Peyer's patch (tissue), 4 donors: ENCODE data around the gene CD209. TPM values are rescaled to one million over a fixed set of nuclear protein-coding genes. Genes with fewer than 3 reads are reported as not detected.

Experiments
- DNase-seq, 3 donors: peaks; one replicate each; pipeline ENCODE4 v3.0.0-alpha.2; 2017 to 2019
- H3K27ac ChIP-seq, 4 donors: fragments of 200-600 bp; sonication (generic); one replicate each; pipeline ENCODE4 v1.5.1; 2016 to 2019
- H3K27me3 ChIP-seq, 2 donors: fragments of 200-600 bp; sonication (generic); one replicate each; pipeline ENCODE4 v1.5.1; 2019
- H3K36me3 ChIP-seq, 3 donors: fragments of 200-600 bp; sonication (generic); one replicate each; pipeline ENCODE4 v1.5.1; 2016 to 2019
- H3K4me1 ChIP-seq, 4 donors: fragments of 200-600 bp; sonication (generic); one replicate each; pipeline ENCODE4 v1.5.1; 2016 to 2019
- H3K4me3 ChIP-seq, 4 donors: fragments of 200-600 bp; sonication (generic); 1 replicate in 3 of 4; 2 replicates in 1 of 4; pipeline ENCODE4 v1.5.1; 2016 to 2019; ENCODE audit warnings: mild to moderate bottlenecking in 1 of 4
- H3K9me3 ChIP-seq, 4 donors: fragments of 200-600 bp; sonication (generic); one replicate each; pipeline ENCODE4 v1.5.1; 2016 to 2019; ENCODE audit warnings: mild to moderate bottlenecking in 1 of 4
- CTCF ChIP-seq, 6 experiments: fragments of 450-650 bp in 4 of 6; fragments of 200-600 bp in 2 of 6; sonication (generic) in 1 of 6; IDR thresholded peaks; one replicate each; pipeline ENCODE4 v1.5.1; 2017 to 2019; ENCODE audit warnings: antibody characterized with exemption in 6 of 6, mild to moderate bottlenecking in 3 of 6, moderate library complexity in 1 of 6
- POLR2A ChIP-seq, 2 donors: fragments of 450-650 bp; IDR thresholded peaks; one replicate each; pipeline ENCODE4 v1.5.1; 2017; ENCODE audit warnings: antibody characterized with exemption in 2 of 2, mild to moderate bottlenecking in 2 of 2, moderate library complexity in 2 of 2
- total RNA-seq, 4 donors: library from RNA; depleted of rRNA; stranded (reverse); fragments of >200 nt; gene quantifications; one replicate each; pipeline ENCODE4 v1.1.0, GENCODE V29; 2016

Gene CD209
- total RNA-seq, 4 donors from 2014 or later: 1.6 to 31.4 (median 5.2) TPM

- DNase-seq: no peak
- no peak overlapping the region for H3K27ac ChIP-seq
- H3K36me3 ChIP-seq: no peaks in the 10 kb centered on the region
- peaks cover 0 to 27% of the 10 kb centered on the region in 2 donors for H3K27me3 ChIP-seq
- H3K4me3 ChIP-seq: no peak overlapping the region
- peaks cover 0 to 21% (median 8%) of the 10 kb centered on the region in 4 donors for H3K4me1 ChIP-seq
- H3K9me3 ChIP-seq: peaks cover 0 to 3% (median 0%) of the 10 kb centered on the region in 4 donors
- TF ChIP-seq CTCF (IDR thresholded peaks at IDR 0.05): no peak
- no peak for TF ChIP-seq POLR2A (IDR thresholded peaks at IDR 0.05)
Measured at GRCh38 chr19:7784856-7785255, 37.5 kb upstream of the CD209 start.

- Histone ChIP-seq H3K27ac (no peak overlapping the region), H3K27me3 (peaks cover 0 to 19% of the 10 kb centered on the region in 2 donors), H3K36me3 (no peaks in the 10 kb centered on the region), H3K4me1 (peaks cover 0 to 13% (median 2%) of the 10 kb centered on the region in 4 donors), H3K4me3 (no peak overlapping the region), H3K9me3 (peaks cover 0 to 3% (median 0%) of the 10 kb centered on the region in 4 donors)
- DNase-seq: no peak
- TF ChIP-seq CTCF (IDR thresholded peaks at IDR 0.05): no peak
- TF ChIP-seq POLR2A (IDR thresholded peaks at IDR 0.05): no peak
Measured at GRCh38 chr19:7783991-7784423, 36.7 kb upstream of the CD209 start.

- Histone ChIP-seq H3K27ac (no peak overlapping the region), H3K4me3 (no peak overlapping the region), H3K36me3 (no peaks in the 10 kb centered on the region), H3K27me3 (no peaks in the 10 kb centered on the region), H3K4me1 (no peaks in the 10 kb centered on the region), H3K9me3 (peaks cover 0 to 3% (median 0%) of the 10 kb centered on the region in 4 donors)
- no peak for DNase-seq
- TF ChIP-seq POLR2A (IDR thresholded peaks at IDR 0.05) (no peak), CTCF (IDR thresholded peaks at IDR 0.05) (no peak)
Measured at GRCh38 chr19:7781157-7781556, 33.8 kb upstream of the CD209 start.

- Histone ChIP-seq H3K27ac (no peak overlapping the region), H3K9me3 (no peaks in the 10 kb centered on the region), H3K4me1 (no peaks in the 10 kb centered on the region), H3K27me3 (no peaks in the 10 kb centered on the region), H3K4me3 (no peak overlapping the region), H3K36me3 (no peaks in the 10 kb centered on the region)
- no peak for TF ChIP-seq POLR2A (IDR thresholded peaks at IDR 0.05)
- TF ChIP-seq CTCF (IDR thresholded peaks at IDR 0.05): no peak
- DNase-seq: no peak
Measured at GRCh38 chr19:7779631-7780486, 32.5 kb upstream of the CD209 start.

- no peaks in the 10 kb centered on the region for H3K4me1 ChIP-seq
- no peaks in the 10 kb centered on the region for H3K27me3 ChIP-seq
- H3K4me3 ChIP-seq: no peak overlapping the region
- H3K9me3 ChIP-seq: no peaks in the 10 kb centered on the region
- TF ChIP-seq CTCF (IDR thresholded peaks at IDR 0.05): no peak
- no peak for TF ChIP-seq POLR2A (IDR thresholded peaks at IDR 0.05)
- no peak for DNase-seq
- H3K27ac ChIP-seq: no peak overlapping the region
- no peaks in the 10 kb centered on the region for H3K36me3 ChIP-seq
Measured at GRCh38 chr19:7778081-7778480, 30.7 kb upstream of the CD209 start.
